ENCODE data around the gene CEP63. TPM values are rescaled to one million over a fixed set of nuclear protein-coding genes. Genes with fewer than 3 reads are reported as not detected.

CEP63 gene
- total and polyA plus RNA-seq, 2 of the 8 experiments (the other 6 are each of a cell fraction or from before 2014, with no cell fraction given) = 5.3 to 18.2 TPM

DNA sequence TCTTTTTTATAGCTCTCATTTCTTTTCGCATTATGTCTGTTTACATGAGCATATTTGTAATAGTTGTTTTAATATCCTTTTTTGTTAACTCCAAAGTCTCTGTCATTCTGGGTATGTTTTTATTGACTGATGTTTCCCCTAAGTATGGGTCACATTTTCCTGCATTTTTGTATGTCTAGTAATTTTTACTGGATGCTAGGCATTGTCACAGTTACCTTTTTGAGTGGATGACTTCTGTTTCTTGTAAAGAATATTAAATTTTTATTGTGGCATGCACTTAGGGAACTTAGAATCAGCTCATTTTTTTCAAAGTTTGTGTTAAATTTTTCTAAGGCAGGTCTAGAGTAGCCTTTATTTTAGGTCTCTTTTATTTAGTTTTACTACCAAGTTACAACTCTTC, 40.8 kb upstream of the CEP63 start (continued):
- TF ChIP-seq, protein P1, sequence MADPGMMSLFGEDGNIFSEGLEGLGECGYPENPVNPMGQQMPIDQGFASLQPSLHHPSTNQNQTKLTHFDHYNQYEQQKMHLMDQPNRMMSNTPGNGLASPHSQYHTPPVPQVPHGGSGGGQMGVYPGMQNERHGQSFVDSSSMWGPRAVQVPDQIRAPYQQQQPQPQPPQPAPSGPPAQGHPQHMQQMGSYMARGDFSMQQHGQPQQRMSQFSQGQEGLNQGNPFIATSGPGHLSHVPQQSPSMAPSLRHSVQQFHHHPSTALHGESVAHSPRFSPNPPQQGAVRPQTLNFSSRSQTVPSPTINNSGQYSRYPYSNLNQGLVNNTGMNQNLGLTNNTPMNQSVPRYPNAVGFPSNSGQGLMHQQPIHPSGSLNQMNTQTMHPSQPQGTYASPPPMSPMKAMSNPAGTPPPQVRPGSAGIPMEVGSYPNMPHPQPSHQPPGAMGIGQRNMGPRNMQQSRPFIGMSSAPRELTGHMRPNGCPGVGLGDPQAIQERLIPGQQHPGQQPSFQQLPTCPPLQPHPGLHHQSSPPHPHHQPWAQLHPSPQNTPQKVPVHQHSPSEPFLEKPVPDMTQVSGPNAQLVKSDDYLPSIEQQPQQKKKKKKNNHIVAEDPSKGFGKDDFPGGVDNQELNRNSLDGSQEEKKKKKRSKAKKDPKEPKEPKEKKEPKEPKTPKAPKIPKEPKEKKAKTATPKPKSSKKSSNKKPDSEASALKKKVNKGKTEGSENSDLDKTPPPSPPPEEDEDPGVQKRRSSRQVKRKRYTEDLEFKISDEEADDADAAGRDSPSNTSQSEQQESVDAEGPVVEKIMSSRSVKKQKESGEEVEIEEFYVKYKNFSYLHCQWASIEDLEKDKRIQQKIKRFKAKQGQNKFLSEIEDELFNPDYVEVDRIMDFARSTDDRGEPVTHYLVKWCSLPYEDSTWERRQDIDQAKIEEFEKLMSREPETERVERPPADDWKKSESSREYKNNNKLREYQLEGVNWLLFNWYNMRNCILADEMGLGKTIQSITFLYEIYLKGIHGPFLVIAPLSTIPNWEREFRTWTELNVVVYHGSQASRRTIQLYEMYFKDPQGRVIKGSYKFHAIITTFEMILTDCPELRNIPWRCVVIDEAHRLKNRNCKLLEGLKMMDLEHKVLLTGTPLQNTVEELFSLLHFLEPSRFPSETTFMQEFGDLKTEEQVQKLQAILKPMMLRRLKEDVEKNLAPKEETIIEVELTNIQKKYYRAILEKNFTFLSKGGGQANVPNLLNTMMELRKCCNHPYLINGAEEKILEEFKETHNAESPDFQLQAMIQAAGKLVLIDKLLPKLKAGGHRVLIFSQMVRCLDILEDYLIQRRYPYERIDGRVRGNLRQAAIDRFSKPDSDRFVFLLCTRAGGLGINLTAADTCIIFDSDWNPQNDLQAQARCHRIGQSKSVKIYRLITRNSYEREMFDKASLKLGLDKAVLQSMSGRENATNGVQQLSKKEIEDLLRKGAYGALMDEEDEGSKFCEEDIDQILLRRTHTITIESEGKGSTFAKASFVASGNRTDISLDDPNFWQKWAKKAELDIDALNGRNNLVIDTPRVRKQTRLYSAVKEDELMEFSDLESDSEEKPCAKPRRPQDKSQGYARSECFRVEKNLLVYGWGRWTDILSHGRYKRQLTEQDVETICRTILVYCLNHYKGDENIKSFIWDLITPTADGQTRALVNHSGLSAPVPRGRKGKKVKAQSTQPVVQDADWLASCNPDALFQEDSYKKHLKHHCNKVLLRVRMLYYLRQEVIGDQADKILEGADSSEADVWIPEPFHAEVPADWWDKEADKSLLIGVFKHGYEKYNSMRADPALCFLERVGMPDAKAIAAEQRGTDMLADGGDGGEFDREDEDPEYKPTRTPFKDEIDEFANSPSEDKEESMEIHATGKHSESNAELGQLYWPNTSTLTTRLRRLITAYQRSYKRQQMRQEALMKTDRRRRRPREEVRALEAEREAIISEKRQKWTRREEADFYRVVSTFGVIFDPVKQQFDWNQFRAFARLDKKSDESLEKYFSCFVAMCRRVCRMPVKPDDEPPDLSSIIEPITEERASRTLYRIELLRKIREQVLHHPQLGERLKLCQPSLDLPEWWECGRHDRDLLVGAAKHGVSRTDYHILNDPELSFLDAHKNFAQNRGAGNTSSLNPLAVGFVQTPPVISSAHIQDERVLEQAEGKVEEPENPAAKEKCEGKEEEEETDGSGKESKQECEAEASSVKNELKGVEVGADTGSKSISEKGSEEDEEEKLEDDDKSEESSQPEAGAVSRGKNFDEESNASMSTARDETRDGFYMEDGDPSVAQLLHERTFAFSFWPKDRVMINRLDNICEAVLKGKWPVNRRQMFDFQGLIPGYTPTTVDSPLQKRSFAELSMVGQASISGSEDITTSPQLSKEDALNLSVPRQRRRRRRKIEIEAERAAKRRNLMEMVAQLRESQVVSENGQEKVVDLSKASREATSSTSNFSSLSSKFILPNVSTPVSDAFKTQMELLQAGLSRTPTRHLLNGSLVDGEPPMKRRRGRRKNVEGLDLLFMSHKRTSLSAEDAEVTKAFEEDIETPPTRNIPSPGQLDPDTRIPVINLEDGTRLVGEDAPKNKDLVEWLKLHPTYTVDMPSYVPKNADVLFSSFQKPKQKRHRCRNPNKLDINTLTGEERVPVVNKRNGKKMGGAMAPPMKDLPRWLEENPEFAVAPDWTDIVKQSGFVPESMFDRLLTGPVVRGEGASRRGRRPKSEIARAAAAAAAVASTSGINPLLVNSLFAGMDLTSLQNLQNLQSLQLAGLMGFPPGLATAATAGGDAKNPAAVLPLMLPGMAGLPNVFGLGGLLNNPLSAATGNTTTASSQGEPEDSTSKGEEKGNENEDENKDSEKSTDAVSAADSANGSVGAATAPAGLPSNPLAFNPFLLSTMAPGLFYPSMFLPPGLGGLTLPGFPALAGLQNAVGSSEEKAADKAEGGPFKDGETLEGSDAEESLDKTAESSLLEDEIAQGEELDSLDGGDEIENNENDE (IDR thresholded peaks at IDR 0.05; ENCODE audit: insufficient replicate concordance, low read length) = no peak
- no peak for TF ChIP-seq POLR2AphosphoS5 (IDR thresholded peaks at IDR 0.05; ENCODE audit: low read depth, low read length)
- no peak for TF ChIP-seq RFX5 (IDR thresholded peaks at IDR 0.05; ENCODE audit: borderline replicate concordance, low read depth, low read length)
- TF ChIP-seq BACH1 (IDR thresholded peaks at IDR 0.05; ENCODE audit: low read length) = no peak

Data from H1 (cell line).